GM12864 (cell line): Measurements from ENCODE around the gene NSD1.

Source experiments
- DNase-seq: peaks from one replicate; pipeline ENCODE4 v3.0.0-alpha.2; 2011; ENCODE audit warnings: low read depth
- H3K4me3 ChIP-seq: 2 replicates; pipeline ENCODE4 v1.5.1; 2011; ENCODE audit warnings: mild to moderate bottlenecking, low read depth, low read length, control low read depth
- CTCF ChIP-seq: IDR thresholded peaks from 2 replicates; pipeline ENCODE4 v1.5.1; 2011; ENCODE audit warnings: low read depth, mild to moderate bottlenecking, moderate library complexity, low read length, control low read depth, inconsistent platforms; ENCODE audit errors: missing control alignments

NSD1 gene

GRCh38 chr5:177290816-177291596 is 157.4 kb downstream of the NSD1 start:
- no peak for TF ChIP-seq CTCF
- no peak overlapping the region for H3K4me3 ChIP-seq
- DNase-seq, result no peak

DNA sequence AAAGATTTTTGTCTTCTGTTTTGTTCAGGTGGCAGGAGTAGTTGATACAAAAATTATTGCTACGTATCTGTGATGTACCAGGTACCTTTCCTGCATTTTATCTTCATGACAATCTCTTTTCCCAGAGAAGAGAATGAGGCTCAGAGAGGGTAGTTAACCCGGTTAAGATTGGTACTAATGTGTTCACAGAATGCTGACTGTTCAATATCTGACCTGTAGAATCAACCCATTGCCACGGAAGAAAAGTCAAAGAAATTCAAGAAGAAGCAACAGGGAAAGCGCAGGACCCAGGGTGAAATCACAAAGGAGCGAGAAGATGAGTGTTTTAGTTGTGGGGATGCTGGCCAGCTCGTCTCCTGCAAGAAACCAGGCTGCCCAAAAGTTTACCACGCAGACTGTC is 158.2 kb downstream of the NSD1 start:
- DNase-seq, result no peak
- H3K4me3 ChIP-seq, result no peak overlapping the region
- TF ChIP-seq CTCF, result no peak

DNA sequence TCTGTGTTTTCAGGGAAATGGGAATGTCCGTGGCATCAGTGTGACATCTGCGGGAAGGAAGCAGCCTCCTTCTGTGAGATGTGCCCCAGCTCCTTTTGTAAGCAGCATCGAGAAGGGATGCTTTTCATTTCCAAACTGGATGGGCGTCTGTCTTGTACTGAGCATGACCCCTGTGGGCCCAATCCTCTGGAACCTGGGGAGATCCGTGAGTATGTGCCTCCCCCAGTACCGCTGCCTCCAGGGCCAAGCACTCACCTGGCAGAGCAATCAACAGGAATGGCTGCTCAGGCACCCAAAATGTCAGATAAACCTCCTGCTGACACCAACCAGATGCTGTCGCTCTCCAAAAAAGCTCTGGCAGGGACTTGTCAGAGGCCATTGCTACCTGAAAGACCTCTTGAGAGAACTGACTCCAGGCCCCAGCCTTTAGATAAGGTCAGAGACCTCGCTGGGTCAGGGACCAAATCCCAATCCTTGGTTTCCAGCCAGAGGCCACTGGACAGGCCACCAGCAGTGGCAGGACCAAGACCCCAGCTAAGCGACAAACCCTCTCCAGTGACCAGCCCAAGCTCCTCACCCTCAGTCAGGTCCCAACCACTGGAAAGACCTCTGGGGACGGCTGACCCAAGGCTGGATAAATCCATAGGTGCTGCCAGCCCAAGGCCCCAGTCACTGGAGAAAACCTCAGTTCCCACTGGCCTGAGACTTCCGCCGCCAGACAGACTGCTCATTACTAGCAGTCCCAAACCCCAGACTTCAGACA is 160.4 kb downstream of the NSD1 start:
- no peak overlapping the region for H3K4me3 ChIP-seq
- no peak for DNase-seq
- TF ChIP-seq CTCF, result no peak

GRCh38 chr5:177294632-177295031 is 161.1 kb downstream of the NSD1 start:
- H3K4me3 ChIP-seq, result no peak overlapping the region
- DNase-seq, result no peak
- TF ChIP-seq CTCF, result no peak

- H3K4me3 ChIP-seq, result no peak overlapping the region
- no peak for DNase-seq
- no peak for TF ChIP-seq CTCF
Measured at GRCh38 chr5:177295924-177296323, 162.4 kb downstream of the NSD1 start.

DNA sequence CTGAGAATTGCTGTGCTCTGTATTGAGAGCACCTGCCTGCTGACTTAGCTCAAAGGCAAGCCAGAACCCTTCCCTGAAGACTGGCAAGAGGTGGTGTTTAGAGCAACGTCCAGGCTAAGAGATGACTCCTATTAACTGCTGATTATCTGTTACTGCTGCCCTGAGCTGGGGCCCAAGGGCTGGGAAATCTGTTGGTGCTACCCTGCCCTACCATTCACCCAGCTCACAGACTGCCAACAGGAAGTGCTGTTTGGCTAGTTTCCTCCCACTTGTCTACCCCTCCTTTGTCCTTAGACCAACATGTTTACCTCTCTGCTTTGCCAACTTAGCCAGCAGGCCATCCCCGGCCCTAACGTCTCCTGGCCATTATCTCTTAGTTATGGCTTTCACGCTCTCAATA is 163.0 kb downstream of the NSD1 start:
- no peak for DNase-seq

More for the DNA sequence above, 163.0 kb downstream of the NSD1 start:
- no peak overlapping the region for H3K4me3 ChIP-seq
- no peak for TF ChIP-seq CTCF
